Measurements from ENCODE around the gene ECI1.

ECI1 gene

GRCh38 chr16:2251296-2252111 lies at the start of gene ECI1:
ECI1 (minus strand) TSS chr16:2251587; CDS start chr16:2251566, 21 bp downstream.
- DNase-seq (ENCODE audit: low read depth) = peak; percentile 50

- DNase-seq (ENCODE audit: low read depth) = no peak
These were observed 48.5 kb upstream of the ECI1 start for GRCh38 chr16:2299915-2300192.

GRCh38 chr16:2299121-2299914 lies 47.9 kb upstream of the ECI1 start:
- DNase-seq (ENCODE audit: low read depth) = no peak

GRCh38 chr16:2298621-2299020 lies 47.2 kb upstream of the ECI1 start:
- DNase-seq (ENCODE audit: low read depth) = no peak

- DNase-seq (ENCODE audit: low read depth) = no peak
These were observed 46.1 kb upstream of the ECI1 start for GRCh38 chr16:2297506-2297860.

GRCh38 chr16:2296661-2297505 lies 45.5 kb upstream of the ECI1 start:
- no peak for DNase-seq (ENCODE audit: low read depth)

GRCh38 chr16:2295056-2295798 lies 43.8 kb upstream of the ECI1 start:
- DNase-seq (ENCODE audit: low read depth) = no peak

GRCh38 chr16:2292221-2292620 lies 40.8 kb upstream of the ECI1 start:
- DNase-seq (ENCODE audit: low read depth) = no peak

GRCh38 chr16:2289282-2289681 lies 37.9 kb upstream of the ECI1 start:
- no peak for DNase-seq (ENCODE audit: low read depth)

GRCh38 chr16:2288726-2289125 lies 37.3 kb upstream of the ECI1 start:
- DNase-seq (ENCODE audit: low read depth) = no peak

GRCh38 chr16:2287916-2288547 lies 36.6 kb upstream of the ECI1 start:
- no peak for DNase-seq (ENCODE audit: low read depth)

- no peak for DNase-seq (ENCODE audit: low read depth)
These were observed 35.2 kb upstream of the ECI1 start for GRCh38 chr16:2286550-2286949.

- DNase-seq (ENCODE audit: low read depth) = no peak
These were observed 34.4 kb upstream of the ECI1 start for GRCh38 chr16:2285731-2286191.

- DNase-seq (ENCODE audit: low read depth) = no peak
These were observed 33.6 kb upstream of the ECI1 start for GRCh38 chr16:2284797-2285576.

GRCh38 chr16:2284001-2284770 lies 32.8 kb upstream of the ECI1 start:
- DNase-seq (ENCODE audit: low read depth) = no peak

- no peak for DNase-seq (ENCODE audit: low read depth)
These were observed 31.6 kb upstream of the ECI1 start for GRCh38 chr16:2282866-2283555.

GRCh38 chr16:2282262-2282661 lies 30.9 kb upstream of the ECI1 start:
- no peak for DNase-seq (ENCODE audit: low read depth)

- DNase-seq (ENCODE audit: low read depth) = no peak
These were observed 29.7 kb upstream of the ECI1 start for GRCh38 chr16:2280981-2281542.

- DNase-seq (ENCODE audit: low read depth) = no peak
These were observed 29.1 kb upstream of the ECI1 start for GRCh38 chr16:2280461-2280860.
